NCI-H2081 treated with DMSO at 0.1 percent for 48 hours (cell line): ENCODE results near the gene RABGAP1L.
"Not testable (repeated sequence)": the region's sequence is repeated elsewhere in the genome, so short reads cannot be mapped to it uniquely, and the experiment has no call there.

ENCODE experiments used
- DNase-seq: peaks from one replicate; lab custom pipeline; 2025; lab: John Stamatoyannopoulos, UW

Gene RABGAP1L

DNA sequence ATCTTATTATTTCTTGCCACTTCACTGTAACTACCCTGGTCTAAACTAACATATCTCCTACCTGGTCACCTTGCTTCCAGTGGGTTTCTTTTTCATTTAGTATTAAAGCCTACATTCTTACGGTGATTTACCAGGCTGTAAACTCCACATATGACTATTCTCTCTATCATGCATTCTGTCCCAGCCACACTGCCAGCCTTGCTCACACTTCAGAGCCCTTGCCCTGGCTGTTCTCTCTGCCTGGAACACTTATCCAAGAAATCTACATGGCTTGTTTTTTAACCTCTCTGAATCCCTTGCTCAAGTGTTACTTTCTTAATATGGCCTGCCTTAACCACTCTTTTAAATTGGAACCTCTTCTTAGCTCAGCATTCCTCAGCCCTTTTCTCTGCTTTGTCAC, 501.2 kb downstream of the RABGAP1L start:
- DNase-seq, result no peak

- no peak for DNase-seq
Measured at GRCh38 chr1:174663358-174663757, 504.0 kb downstream of the RABGAP1L start.

DNA sequence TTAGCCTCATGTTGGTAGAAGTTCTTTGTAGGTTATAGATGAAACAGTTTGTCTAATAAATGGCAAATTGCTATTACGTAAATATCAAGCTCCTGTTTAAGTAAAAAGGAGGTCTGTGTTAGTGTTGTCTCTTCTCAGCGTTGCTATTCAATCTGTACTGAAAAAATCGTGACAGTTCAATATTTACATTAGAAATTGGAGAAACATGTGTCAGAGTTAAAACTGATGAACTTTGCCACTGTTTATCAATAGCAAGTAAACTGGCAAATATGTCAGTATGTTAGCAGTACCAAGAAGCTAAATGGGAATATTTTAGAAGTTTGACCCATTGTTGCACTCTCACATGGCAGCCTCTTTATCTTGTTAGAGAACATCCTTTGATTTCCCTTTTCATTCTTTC, 506.9 kb downstream of the RABGAP1L start:
- no peak for DNase-seq

- no peak for DNase-seq
Measured at GRCh38 chr1:174671826-174672225, 512.5 kb downstream of the RABGAP1L start.

GRCh38 chr1:174676856-174677255, 517.5 kb downstream of the RABGAP1L start:
- DNase-seq, result no peak

- DNase-seq, result no peak
Measured at GRCh38 chr1:174678657-174679056, 519.3 kb downstream of the RABGAP1L start.

GRCh38 chr1:174680101-174680500, 520.8 kb downstream of the RABGAP1L start:
- DNase-seq, result no peak

DNA sequence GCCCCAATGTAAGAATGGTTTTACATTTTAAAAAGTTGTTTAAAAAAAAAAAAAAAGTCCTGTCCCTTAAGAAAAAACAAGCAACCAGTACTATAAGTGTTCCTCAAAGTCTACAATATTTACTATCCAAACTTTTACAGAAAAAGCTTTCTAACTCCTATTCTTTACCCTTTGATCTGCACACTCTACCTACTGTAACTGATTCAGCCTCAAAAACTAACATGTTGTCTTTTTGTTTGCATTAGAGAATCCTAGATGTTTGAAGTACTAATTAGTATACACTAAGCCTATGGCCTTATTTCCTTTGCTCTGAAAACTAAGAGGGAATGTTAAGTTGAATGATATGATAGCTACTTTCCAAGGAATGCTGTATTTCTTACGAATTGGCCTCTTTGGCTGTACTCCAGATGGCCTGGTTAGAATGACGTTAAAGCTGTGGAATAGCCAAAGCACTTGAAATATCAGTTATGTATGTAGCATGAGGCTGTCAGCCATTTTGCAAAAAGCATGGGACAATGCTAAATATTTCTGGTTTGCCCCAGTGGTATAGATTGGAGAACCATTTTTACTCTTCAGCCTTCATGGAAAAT, 523.2 kb downstream of the RABGAP1L start:
- DNase-seq, result no peak

- DNase-seq, result no peak
Measured at GRCh38 chr1:174686213-174686612, 526.9 kb downstream of the RABGAP1L start.

DNA sequence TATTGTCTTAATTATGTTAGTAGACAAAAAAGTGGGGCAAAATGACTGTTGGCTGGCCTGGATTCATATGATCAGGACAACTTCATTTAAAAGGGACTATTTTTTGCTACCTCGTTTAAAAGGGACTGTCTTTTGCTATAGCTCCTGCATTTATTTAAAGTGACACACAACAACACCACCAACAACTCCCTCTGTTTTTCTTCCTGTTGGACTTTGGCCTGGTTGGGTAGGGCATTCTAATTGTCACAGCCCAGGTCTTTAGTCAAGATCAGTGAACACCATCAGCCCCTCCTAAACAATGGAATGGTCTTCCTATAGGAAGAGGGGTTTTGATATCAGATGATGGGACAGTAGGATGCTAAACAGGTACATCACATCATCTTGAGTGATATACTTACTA, 530.2 kb downstream of the RABGAP1L start:
- no peak for DNase-seq

DNA sequence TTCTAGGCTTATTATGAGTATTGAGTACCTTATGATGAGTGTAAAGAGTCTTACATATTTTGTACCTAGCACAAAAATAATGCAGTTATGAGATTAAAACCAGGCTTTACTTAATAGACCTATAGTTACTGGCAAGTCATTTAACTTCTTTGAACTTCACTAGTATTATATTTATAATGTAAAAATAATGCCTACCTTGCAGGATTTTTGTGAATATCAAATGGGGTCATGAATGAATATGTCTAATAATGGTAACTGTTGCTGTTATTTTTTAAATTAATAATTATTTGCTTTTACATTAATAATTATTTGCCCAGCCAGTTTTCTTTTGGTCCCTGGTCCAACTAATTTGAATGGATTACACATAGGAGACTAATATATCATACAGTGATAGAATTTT, 530.9 kb downstream of the RABGAP1L start:
- DNase-seq, result no peak

- no peak for DNase-seq
Measured at GRCh38 chr1:174692313-174692712, 533.0 kb downstream of the RABGAP1L start.

GRCh38 chr1:174693085-174693484, 533.8 kb downstream of the RABGAP1L start:
- DNase-seq, result no peak

DNA sequence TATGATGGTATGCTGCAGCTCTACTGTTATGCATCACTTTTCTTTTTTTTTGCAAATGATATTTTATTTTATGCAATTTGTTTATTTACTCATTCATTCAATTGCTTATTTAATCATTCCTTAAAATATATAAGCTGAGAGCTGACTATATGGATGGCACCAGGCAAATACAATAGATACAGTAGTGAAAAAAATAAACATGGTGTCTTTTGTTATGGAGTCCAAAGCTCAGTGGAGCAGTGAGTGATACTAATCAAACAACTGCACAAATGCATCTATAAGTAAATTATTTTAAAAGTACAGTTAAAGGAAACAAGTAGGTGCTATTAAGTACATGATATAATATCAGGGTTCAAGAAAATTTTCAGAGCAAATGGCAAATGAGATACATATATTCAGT, 534.2 kb downstream of the RABGAP1L start:
- not testable (repeated sequence) for DNase-seq

- no peak for DNase-seq
Measured at GRCh38 chr1:174696026-174696821, 536.9 kb downstream of the RABGAP1L start.

DNA sequence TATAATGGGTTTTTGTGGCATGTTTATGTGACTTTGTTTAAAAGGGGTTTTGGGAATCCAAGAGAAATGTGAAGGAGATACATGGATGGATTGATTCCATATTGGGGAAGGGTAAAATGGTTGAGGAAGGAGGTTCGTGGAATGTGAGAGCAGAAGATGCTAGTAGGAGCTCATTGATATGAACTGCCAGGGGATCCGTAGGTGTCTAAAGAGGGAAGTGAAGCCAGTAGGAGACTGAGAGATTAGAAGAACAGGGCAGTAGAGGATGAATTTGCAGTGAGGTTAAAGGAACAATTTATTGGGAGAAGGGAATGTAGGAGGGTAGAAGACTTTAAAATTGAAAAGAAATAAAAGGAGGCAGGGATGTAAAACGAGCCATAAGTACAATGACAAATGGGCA, 541.0 kb downstream of the RABGAP1L start:
- DNase-seq, result no peak

- DNase-seq, result no peak
Measured at GRCh38 chr1:174700775-174701174, 541.5 kb downstream of the RABGAP1L start.

- no peak for DNase-seq
Measured at GRCh38 chr1:174701565-174701964, 542.2 kb downstream of the RABGAP1L start.

DNA sequence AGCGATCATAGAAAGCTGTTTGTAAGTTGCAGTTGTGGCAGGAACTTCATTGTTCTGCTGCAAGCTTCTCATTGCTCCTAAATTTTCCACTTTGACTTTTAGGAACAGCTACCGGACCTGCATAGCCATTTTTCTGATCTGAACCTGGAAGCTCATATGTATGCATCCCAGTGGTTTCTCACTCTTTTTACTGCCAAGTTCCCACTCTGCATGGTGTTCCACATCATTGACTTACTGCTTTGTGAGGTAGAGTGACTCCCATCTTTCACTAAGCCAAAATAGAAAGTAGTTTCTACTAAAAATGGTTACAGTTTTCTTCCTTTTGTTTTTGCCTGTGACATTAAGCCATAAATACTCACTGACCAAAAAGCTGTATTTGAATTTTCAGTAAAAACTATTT, 542.7 kb downstream of the RABGAP1L start:
- no peak for DNase-seq

DNA sequence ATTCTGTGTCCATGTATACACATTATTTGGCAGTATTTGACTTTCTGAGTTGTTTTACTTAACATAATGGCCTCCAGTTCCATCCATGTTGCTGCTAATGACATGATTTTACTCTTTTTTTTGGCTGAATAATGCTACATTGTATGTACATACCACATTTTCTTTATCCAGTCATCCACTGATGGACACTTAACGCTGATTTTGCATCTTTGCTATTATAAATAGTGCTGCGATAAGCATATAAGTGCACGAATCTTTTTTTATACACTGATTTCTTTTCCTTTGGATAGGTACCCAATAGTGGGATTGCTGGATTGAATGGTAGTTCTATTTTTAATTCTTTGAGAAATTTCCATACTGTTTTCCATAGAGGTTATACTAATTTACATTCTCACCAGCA, 544.0 kb downstream of the RABGAP1L start:
- no peak for DNase-seq

DNA sequence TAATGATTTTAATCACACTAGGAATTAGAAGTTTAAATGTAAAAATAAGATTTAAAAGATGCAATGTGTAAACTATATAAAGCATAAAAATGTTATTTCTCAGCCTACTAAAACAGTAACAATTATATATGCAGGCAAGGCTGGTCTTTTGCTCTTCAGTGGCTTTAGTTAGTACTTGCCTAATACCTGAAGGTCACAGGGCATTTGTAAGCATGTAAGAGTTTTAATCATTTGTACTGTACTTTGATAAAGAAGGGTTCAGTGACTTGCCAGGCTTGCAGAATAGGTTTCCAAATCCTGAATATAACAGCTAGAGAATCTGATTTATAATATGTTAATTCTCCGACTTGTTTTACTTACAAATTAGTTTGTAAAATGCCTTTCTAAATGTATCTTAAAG, 545.0 kb downstream of the RABGAP1L start:
- DNase-seq, result no peak

GRCh38 chr1:174710868-174711845, 551.8 kb downstream of the RABGAP1L start:
- DNase-seq, result no peak

GRCh38 chr1:174711848-174712247, 552.5 kb downstream of the RABGAP1L start:
- not testable (repeated sequence) for DNase-seq
